Neural progenitor cell (in vitro differentiated cells): ENCODE data around the gene RAB34. TPM values are rescaled to one million over a fixed set of nuclear protein-coding genes. Genes with fewer than 3 reads are reported as not detected.
A peak's percentile ranks its signal among the peaks of the same experiment; 100 is the strongest.

Experiments
- DNase-seq: peaks from one replicate; pipeline ENCODE4 v3.0.0-alpha.2; 2016; ENCODE audit warnings: low spot score
- H2AFZ ChIP-seq: fragments of 200-600 bp; sonication (generic); replicated peaks from 2 replicates; pipeline ENCODE4 v1.6.1; 2016; ENCODE audit warnings: antibody characterized with exemption
- H3F3A ChIP-seq: fragments of 200-600 bp; sonication (generic); 2 replicates; pipeline ENCODE4 v1.6.1; 2016; ENCODE audit warnings: antibody characterized with exemption, low read depth
- H3K27ac ChIP-seq: fragments of 200-600 bp; sonication (generic); 2 replicates; pipeline ENCODE4 v1.5.1; 2016; ENCODE audit warnings: mild to moderate bottlenecking
- H3K27me3 ChIP-seq: fragments of 200-600 bp; sonication (generic); 2 replicates; pipeline ENCODE4 v1.6.1; 2016; ENCODE audit warnings: mild to moderate bottlenecking, moderate library complexity
- H3K36me3 ChIP-seq: fragments of 200-600 bp; sonication (generic); 2 replicates; pipeline ENCODE4 v1.5.1; 2016
- H3K4me1 ChIP-seq: fragments of 200-600 bp; sonication (generic); 2 replicates; pipeline ENCODE4 v1.6.1; 2016; ENCODE audit warnings: mixed run types
- H3K4me2 ChIP-seq: fragments of 200-600 bp; sonication (generic); 2 replicates; pipeline ENCODE4 v1.6.1; 2016
- H3K4me3 ChIP-seq: fragments of 200-600 bp; sonication (generic); 2 replicates; pipeline ENCODE4 v1.5.1; 2016
- H3K79me2 ChIP-seq: fragments of 200-600 bp; sonication (generic); 2 replicates; pipeline ENCODE4 v1.6.1; 2016; ENCODE audit warnings: low read depth
- H3K9ac ChIP-seq: fragments of 200-600 bp; sonication (generic); 2 replicates; pipeline ENCODE4 v1.6.1; 2016
- H3K9me3 ChIP-seq: fragments of 200-600 bp; sonication (generic); 2 replicates; pipeline ENCODE4 v1.5.1; 2016; ENCODE audit warnings: low read depth
- H4K20me1 ChIP-seq: fragments of 200-600 bp; sonication (generic); 2 replicates; pipeline ENCODE4 v1.6.1; 2016; ENCODE audit warnings: low read depth
- H3K27ac Mint-ChIP-seq: 3 replicates; pipeline ENCODE4 v1.8.0; 2021; ENCODE audit warnings: mixed read lengths
- H3K27me3 Mint-ChIP-seq: 2 replicates; pipeline ENCODE4 v1.8.0; 2022; ENCODE audit warnings: low read depth, mild to moderate bottlenecking, inconsistent platforms, moderate library complexity, mixed read lengths; ENCODE audit not compliant: insufficient read depth
- H3K36me3 Mint-ChIP-seq: 3 replicates; pipeline ENCODE4 v1.8.0; 2021; ENCODE audit warnings: mixed read lengths
- H3K4me1 Mint-ChIP-seq: 3 replicates; pipeline ENCODE4 v1.8.0; 2021; ENCODE audit warnings: mixed read lengths
- H3K4me3 Mint-ChIP-seq: 3 replicates; pipeline ENCODE4 v1.8.0; 2021; ENCODE audit warnings: mild to moderate bottlenecking, moderate library complexity, mixed read lengths
- H3K9me3 Mint-ChIP-seq: 3 replicates; pipeline ENCODE4 v1.8.0; 2020; ENCODE audit warnings: mixed read lengths
- EZH2 ChIP-seq: fragments of 200-600 bp; sonication (generic); IDR thresholded peaks from 2 replicates; pipeline ENCODE4 v1.6.1; 2017; ENCODE audit warnings: antibody characterized with exemption, mild to moderate bottlenecking, moderate library complexity
- EZH2phosphoT487 ChIP-seq: fragments of 200-600 bp; sonication (generic); IDR thresholded peaks from 2 replicates; pipeline ENCODE4 v1.6.1; 2017; ENCODE audit warnings: antibody characterized with exemption
- total RNA-seq: library from RNA; depleted of rRNA; stranded (reverse); fragments of >200 nt; gene quantifications from 2 replicates; pipeline ENCODE4 v1.2.3, GENCODE V29; 2015; ENCODE audit warnings: low replicate concordance
- TF ChIP-seq, protein P1 (sequence below): fragments of 200-600 bp; sonication (generic); IDR thresholded peaks from 2 replicates; pipeline ENCODE4 v1.5.1; 2017; ENCODE audit warnings: antibody characterized with exemption, mild to moderate bottlenecking

The RAB34 gene
- total RNA-seq, 1 donor from 2014 or later = 82.8 TPM

GRCh38 chr17:28746611-28747050 is 29.0 kb upstream of the RAB34 start:
- Histone ChIP-seq H3K4me3 (peak overlapping the region; percentile 78), H3K27me3 (no peaks in the 10 kb centered on the region), H2AFZ (no peak overlapping the region), H3K36me3 (peaks cover 7% of the 10 kb centered on the region), H3K4me2 (peak overlapping the region; percentile 88), H3K79me2 (peaks cover 55% of the 10 kb centered on the region), H3F3A (peaks cover 82% of the 10 kb centered on the region), H3K9me3 (no peaks in the 10 kb centered on the region), H3K9ac (no peak overlapping the region), H4K20me1 (peaks cover 67% of the 10 kb centered on the region), H3K27ac (peak overlapping the region; percentile 41), H3K4me1 (peaks cover 16% of the 10 kb centered on the region)
- H3K4me3 Mint-ChIP-seq = peak overlapping the region; percentile 91
- H3K36me3 Mint-ChIP-seq = peaks cover 4% of the 10 kb centered on the region
- H3K4me1 Mint-ChIP-seq = peaks cover 31% of the 10 kb centered on the region
- peak; percentile 63 for DNase-seq
- H3K27ac Mint-ChIP-seq = peak overlapping the region; percentile 89
- no peaks in the 10 kb centered on the region for H3K9me3 Mint-ChIP-seq
- TF ChIP-seq EZH2phosphoT487 (no peak), EZH2 (no peak)
- TF ChIP-seq, protein P1, sequence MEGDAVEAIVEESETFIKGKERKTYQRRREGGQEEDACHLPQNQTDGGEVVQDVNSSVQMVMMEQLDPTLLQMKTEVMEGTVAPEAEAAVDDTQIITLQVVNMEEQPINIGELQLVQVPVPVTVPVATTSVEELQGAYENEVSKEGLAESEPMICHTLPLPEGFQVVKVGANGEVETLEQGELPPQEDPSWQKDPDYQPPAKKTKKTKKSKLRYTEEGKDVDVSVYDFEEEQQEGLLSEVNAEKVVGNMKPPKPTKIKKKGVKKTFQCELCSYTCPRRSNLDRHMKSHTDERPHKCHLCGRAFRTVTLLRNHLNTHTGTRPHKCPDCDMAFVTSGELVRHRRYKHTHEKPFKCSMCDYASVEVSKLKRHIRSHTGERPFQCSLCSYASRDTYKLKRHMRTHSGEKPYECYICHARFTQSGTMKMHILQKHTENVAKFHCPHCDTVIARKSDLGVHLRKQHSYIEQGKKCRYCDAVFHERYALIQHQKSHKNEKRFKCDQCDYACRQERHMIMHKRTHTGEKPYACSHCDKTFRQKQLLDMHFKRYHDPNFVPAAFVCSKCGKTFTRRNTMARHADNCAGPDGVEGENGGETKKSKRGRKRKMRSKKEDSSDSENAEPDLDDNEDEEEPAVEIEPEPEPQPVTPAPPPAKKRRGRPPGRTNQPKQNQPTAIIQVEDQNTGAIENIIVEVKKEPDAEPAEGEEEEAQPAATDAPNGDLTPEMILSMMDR = no peak
- H3K27me3 Mint-ChIP-seq = peaks cover 4% of the 10 kb centered on the region

DNA sequence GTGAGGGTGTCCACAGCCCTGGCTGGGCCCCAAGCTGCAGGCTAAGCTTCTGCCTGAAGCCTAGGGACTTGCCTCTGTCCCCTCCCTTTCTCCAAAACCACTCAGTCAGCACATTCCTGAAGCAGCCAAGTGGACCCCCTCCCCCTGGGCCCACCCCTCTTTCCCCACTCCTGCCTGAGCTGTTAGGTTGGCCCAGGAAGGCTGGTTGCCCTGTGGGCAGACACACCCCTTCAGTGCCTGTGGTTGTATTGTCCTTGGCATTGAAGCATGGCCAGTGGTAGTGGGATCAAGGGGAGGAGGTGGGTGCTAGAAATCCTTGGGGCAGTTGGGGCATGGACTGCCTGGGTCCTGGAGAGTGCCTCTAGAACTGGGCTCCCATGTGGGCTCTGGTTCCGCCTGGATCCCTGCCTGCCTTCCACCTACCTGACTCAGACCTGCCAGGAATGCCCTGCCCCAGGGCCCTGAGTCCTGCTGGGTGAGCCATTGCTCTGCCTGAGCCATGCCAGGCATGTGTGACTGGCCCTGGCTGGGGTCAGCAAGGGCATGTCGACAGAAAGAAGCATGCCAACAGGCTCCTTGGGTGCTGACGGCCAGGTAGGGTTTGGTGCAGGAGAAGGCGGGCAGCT is 28.2 kb upstream of the RAB34 start:
- Histone ChIP-seq H3K9me3 (no peaks in the 10 kb centered on the region), H3K36me3 (peaks cover 7% of the 10 kb centered on the region), H4K20me1 (peaks cover 64% of the 10 kb centered on the region), H3K4me1 (peaks cover 16% of the 10 kb centered on the region), H3K27ac (peak overlapping the region; percentile 100), H3K4me2 (peak overlapping the region; percentile 88), H3F3A (peaks cover 77% of the 10 kb centered on the region), H3K4me3 (peak overlapping the region; percentile 78), H3K79me2 (peaks cover 48% of the 10 kb centered on the region), H2AFZ (no peak overlapping the region), H3K27me3 (no peaks in the 10 kb centered on the region), H3K9ac (no peak overlapping the region)
- peaks cover 4% of the 10 kb centered on the region for H3K27me3 Mint-ChIP-seq
- H3K36me3 Mint-ChIP-seq = peaks cover 4% of the 10 kb centered on the region
- no peak for DNase-seq
- no peaks in the 10 kb centered on the region for H3K9me3 Mint-ChIP-seq
- TF ChIP-seq, protein P1 = no peak
- no peak for TF ChIP-seq EZH2
- TF ChIP-seq EZH2phosphoT487 = no peak
- H3K27ac Mint-ChIP-seq = peak overlapping the region; percentile 53
- H3K4me3 Mint-ChIP-seq = peak overlapping the region; percentile 91
- H3K4me1 Mint-ChIP-seq = peaks cover 31% of the 10 kb centered on the region

- Mint-ChIP-seq H3K4me3 (peak overlapping the region; percentile 91), H3K27me3 (peaks cover 4% of the 10 kb centered on the region), H3K36me3 (peaks cover 2% of the 10 kb centered on the region), H3K4me1 (peaks cover 25% of the 10 kb centered on the region), H3K9me3 (no peaks in the 10 kb centered on the region), H3K27ac (peak overlapping the region; percentile 96)
- no peaks in the 10 kb centered on the region for H3K9me3 ChIP-seq
- H3K9ac ChIP-seq = peak overlapping the region; percentile 99
- peak overlapping the region; percentile 88 for H3K4me2 ChIP-seq
- no peaks in the 10 kb centered on the region for H3K36me3 ChIP-seq
- H3K27me3 ChIP-seq = no peaks in the 10 kb centered on the region
- H3K79me2 ChIP-seq = peaks cover 40% of the 10 kb centered on the region
- peaks cover 70% of the 10 kb centered on the region for H3F3A ChIP-seq
- H4K20me1 ChIP-seq = peaks cover 57% of the 10 kb centered on the region
- H3K4me1 ChIP-seq = peaks cover 16% of the 10 kb centered on the region
- peak overlapping the region; percentile 78 for H3K4me3 ChIP-seq
- H2AFZ ChIP-seq = no peak overlapping the region
- TF ChIP-seq EZH2 = no peak
- TF ChIP-seq, protein P1 = peak; percentile 2
- no peak for TF ChIP-seq EZH2phosphoT487
- peak overlapping the region; percentile 100 for H3K27ac ChIP-seq
- DNase-seq = peak; percentile 85
These were observed 27.5 kb upstream of the RAB34 start for GRCh38 chr17:28744972-28745785.
